Ecto neural progenitor cell (in vitro differentiated cells): ENCODE data around the gene AGAP1.

ENCODE experiments used
- DNase-seq: peaks from one replicate; pipeline ENCODE4 v3.0.0-alpha.2; 2018; ENCODE audit warnings: low spot score

AGAP1 gene

DNA sequence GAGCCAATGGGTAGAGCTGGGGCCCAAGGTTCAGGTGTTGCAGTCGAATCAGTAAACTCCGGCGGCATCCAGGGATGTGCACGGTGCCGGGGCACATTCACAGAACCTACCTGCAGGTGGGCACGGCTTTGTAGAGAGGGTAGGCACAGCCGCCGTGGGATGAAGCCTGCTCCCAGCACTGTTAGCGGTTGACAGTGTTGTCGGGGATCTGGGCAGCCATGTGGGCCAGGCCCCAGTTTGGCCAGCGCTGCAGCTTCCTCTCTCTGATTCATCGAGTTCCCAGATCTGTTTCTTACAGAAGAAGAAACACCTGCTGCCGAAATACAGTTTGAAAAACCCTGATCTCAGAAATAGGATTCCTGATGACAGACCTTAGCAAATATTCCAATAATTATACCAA, 274.8 kb downstream of the AGAP1 start:
- DNase-seq, result no peak

- DNase-seq, result no peak
These were observed 275.2 kb downstream of the AGAP1 start for GRCh38 chr2:235769046-235769445.

- DNase-seq, result peak; percentile 29
These were observed 277.3 kb downstream of the AGAP1 start for GRCh38 chr2:235770909-235771820.

GRCh38 chr2:235773188-235773928, 279.5 kb downstream of the AGAP1 start:
- DNase-seq, result peak; percentile 37

- no peak for DNase-seq
These were observed 280.5 kb downstream of the AGAP1 start for GRCh38 chr2:235774153-235774870.

- peak; percentile 30 for DNase-seq
These were observed 282.7 kb downstream of the AGAP1 start for GRCh38 chr2:235776531-235776930.

DNA sequence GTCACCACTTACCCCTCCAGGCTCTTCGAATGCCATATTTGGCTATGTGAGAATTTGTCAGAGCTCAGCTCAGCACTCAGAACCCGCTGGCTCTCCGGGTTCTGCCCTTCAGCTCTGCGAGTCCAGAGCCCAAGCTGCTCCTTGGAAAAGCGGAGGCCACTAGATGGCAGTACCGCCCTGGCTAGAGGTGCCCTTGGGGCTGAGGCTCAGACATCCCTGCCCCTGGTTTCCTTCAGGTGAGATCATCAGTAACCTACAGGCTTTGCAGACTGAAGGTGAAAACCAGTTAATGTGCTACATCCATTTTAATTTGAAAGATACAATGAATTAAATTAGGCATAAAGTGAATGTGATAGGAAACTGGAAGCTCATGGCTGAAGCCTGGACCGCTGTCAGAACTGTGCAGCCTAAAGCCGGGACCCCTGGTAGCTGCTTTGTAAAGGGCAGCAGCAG, 285.6 kb downstream of the AGAP1 start:
- DNase-seq, result peak; percentile 80

GRCh38 chr2:235780401-235780800, 286.6 kb downstream of the AGAP1 start:
- DNase-seq, result no peak

GRCh38 chr2:235781775-235782174, 287.9 kb downstream of the AGAP1 start:
- DNase-seq, result no peak

GRCh38 chr2:235784788-235785187, 290.9 kb downstream of the AGAP1 start:
- DNase-seq, result no peak

DNA sequence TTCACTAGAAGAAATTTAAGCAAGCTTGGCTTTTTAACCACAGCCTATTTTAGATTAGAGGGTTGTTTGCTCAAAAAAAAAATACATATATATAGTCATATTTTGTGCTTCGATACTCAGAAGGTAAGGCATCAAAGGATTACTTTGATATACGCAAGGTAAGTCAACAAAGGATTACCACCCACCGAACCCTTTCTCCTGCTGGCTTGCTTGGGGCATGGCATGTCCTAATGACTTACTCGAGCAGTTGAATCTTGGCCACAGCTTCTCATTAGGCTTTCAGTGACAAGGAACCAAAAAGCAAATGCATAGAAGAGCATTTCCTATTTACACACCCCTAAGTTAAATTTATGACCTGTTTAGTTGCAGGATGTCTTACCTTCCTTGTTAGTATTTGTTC, 295.7 kb downstream of the AGAP1 start:
- DNase-seq, result no peak

- DNase-seq, result no peak
These were observed 299.4 kb downstream of the AGAP1 start for GRCh38 chr2:235793163-235793752.

DNA sequence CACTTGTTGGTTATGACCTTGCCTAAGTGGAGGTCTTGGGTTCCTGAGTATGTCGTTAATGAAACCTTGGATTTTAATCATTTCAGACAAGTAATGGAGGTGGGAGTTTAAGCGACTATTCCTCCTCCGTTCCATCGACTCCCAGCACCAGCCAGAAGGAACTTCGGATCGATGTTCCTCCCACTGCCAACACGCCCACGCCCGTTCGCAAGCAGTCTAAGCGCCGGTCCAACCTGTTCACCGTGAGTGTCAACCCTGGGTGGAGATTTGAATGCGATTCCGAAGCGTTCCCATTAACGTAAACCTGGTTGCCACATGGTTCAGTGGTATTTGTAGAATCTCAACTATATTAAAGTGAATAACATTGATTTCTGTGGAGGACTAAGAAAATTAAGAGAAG, 305.4 kb downstream of the AGAP1 start:
- no peak for DNase-seq

DNA sequence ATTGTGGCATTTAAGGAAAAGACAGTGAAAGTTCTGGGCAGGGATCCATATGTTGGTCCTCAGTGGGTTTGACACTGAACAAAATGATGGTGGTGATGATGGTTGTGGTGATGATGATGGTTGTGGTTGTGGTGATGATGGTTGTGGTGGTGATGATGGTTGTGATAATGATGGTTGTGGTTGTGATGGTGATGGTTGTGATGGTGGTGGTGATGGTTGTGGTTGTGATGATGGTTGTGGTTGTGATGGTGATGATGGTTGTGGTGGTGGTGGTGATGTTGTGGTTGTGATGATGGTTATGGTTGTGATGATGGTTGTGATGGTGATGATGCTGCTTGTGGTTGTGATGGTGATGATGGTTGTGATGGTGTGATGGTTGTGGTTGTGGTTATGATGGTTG, 308.7 kb downstream of the AGAP1 start:
- no peak for DNase-seq

- DNase-seq, result no peak
These were observed 309.2 kb downstream of the AGAP1 start for GRCh38 chr2:235803028-235803427.

- DNase-seq, result no peak
These were observed 310.8 kb downstream of the AGAP1 start for GRCh38 chr2:235804676-235805075.

DNA sequence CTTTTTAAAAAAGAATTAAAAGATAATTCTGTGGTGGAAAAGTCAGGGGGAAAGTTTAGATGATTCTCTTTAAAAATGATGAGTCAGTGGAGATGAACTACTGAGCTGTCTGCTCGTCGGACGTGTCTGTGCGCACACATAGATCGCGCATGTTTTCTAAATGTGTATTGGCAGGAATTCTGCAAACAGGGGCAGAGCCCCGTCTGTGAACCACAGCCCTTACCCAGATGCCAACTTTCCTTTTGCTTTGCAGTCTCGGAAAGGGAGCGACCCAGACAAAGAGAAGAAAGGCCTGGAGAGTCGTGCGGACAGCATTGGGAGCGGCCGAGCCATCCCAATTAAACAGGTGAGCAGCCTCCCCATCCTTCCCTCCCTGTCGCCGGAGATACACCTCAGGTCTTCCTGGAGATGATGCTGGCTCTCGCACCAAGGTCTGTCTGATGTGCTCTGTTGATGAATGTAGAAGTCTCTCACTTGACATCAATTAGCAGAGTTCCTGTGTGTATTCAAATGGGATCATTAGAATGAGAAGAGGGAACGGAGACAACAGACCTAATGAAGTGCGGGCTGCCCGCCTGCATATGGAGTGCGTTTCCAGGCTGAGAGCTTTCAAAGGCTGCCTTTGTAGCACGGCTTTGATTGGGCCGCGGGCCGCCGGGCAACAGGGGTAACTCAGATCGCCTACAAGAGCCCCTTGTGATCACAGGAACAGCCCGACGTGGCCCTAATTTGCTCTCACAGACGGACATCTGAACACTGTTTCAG, 313.3 kb downstream of the AGAP1 start:
- DNase-seq, result no peak

DNA sequence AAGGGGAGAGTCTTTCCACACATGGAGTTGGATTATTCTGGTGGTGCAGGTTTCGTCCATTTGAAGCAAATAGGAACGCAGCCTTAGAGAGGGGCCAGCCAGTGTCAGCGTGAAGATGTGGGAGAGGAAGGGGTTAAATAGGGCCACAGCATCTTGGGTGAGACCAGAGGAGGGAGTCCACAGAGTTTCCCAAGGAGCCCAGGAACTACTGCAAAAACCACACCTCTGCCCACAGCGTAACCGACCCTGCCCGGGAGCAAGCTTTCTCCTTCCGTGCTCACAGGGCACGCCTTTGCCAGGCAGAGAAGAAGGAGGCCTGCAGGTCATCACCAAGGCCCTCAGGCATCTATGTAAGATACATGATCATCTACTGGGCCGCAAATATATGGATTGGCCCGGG, 314.5 kb downstream of the AGAP1 start:
- no peak for DNase-seq

- no peak for DNase-seq
These were observed 316.4 kb downstream of the AGAP1 start for GRCh38 chr2:235810252-235810651.

DNA sequence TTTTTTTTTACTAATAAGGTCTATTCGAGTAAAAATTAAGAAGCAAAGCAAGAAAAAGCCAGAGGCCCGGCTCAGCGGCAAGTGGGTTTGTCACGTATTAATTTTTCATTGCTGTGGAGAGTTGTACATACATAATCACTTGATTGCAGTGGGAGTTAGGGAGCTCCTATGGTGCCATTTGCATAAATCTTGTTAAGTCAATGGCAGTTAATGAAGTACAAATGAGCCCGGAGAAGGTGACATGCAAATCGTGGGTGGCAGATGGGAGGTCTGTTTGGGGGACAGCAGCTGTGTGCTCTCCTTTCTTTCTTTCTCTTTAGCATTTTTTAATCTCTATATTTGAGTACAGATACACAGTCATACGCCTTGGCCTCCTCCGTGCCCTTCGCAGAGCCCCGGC, 317.0 kb downstream of the AGAP1 start:
- no peak for DNase-seq

GRCh38 chr2:235811446-235812184, 317.8 kb downstream of the AGAP1 start:
- DNase-seq, result no peak
